GM12892 (cell line): ENCODE measurements around the gene MARCHF10.

Source experiments
- POLR2A ChIP-seq: IDR thresholded peaks from 2 replicates; pipeline ENCODE4 v1.6.1; 2011; ENCODE audit warnings: low read depth, low read length, control low read depth
- POLR2AphosphoS5 ChIP-seq: IDR thresholded peaks from 2 replicates; pipeline ENCODE4 v1.6.1; 2011; ENCODE audit warnings: low read depth, low read length, control low read depth

DNA sequence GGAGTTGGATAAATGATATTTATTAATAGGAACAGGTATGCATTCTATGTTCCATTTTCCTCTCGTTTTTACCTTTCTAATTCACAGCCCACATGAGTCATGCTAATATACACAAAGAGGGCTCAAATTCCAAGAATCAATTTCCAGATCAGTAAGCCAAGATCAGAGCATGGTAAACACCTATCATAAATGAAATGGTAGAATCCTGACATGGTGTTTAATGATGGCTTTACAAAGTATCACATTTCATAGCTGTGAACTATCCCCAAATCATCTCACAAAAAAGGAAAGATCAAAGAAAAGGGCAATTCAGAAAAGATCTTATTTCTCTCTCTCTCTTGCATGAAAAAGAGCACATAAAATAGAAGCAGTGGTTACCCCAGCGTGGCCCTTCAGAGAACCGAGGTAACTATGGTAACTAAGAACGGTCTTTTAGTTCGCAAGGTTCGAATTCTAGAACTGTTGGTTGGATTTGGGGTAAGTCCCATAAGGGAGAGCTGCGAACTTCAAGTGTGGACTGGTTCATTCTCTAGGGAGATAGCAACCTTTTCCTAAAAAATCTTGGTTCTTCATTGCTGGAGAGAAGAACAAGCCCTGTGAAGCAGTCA, 73.0 kb downstream of the MARCHF10 start:
- TF ChIP-seq POLR2A: no peak
- no peak for TF ChIP-seq POLR2AphosphoS5
